Esophagus squamous epithelium (tissue), 5 donors: Measurements from ENCODE around the gene NHERF2. TPM values are rescaled to one million over a fixed set of nuclear protein-coding genes. Genes with fewer than 3 reads are reported as not detected.
A peak's percentile ranks its signal among the peaks of the same experiment; 100 is the strongest.

ENCODE experiments used
- DNase-seq: peaks from one replicate; lab custom pipeline; 2025; lab: John Stamatoyannopoulos, UW
- H3K27ac ChIP-seq, 4 donors: fragments of 200-600 bp; sonication (generic); one replicate each; pipeline ENCODE4 v1.5.1; 2016 to 2019; ENCODE audit warnings: mild to moderate bottlenecking in 1 of 4
- H3K27me3 ChIP-seq, 4 donors: fragments of 200-600 bp; sonication (generic); 1 replicate in 3 of 4; 2 replicates in 1 of 4; pipeline versions ENCODE4 v1.5.1 to v1.6.0; 2017 to 2021; ENCODE audit warnings: antibody characterized with exemption in 1 of 4
- H3K36me3 ChIP-seq, 3 donors: fragments of 200-600 bp; sonication (generic); one replicate each; pipeline ENCODE4 v1.5.1; 2016 to 2019
- H3K4me1 ChIP-seq, 3 donors: fragments of 200-600 bp; sonication (generic); one replicate each; pipeline ENCODE4 v1.5.1; 2017 to 2019
- H3K4me3 ChIP-seq, 4 donors: fragments of 200-600 bp; sonication (generic); 1 replicate in 3 of 4; 2 replicates in 1 of 4; pipeline ENCODE4 v1.5.1; 2016 to 2019; ENCODE audit warnings: mild to moderate bottlenecking in 2 of 4, moderate library complexity in 1 of 4
- H3K9me3 ChIP-seq, 3 donors: fragments of 200-600 bp; sonication (generic); one replicate each; pipeline ENCODE4 v1.5.1; 2016 to 2019
- CTCF ChIP-seq, 6 experiments: fragments of 450-650 bp in 4 of 6; fragments of 200-600 bp in 2 of 6; sonication (generic) in 2 of 6; IDR thresholded peaks; one replicate each; pipeline ENCODE4 v1.5.1; 2016 to 2019; ENCODE audit warnings: antibody characterized with exemption in 6 of 6, mild to moderate bottlenecking in 4 of 6, moderate library complexity in 4 of 6
- POLR2A ChIP-seq, 4 donors: fragments of 450-650 bp; IDR thresholded peaks; one replicate each; pipeline ENCODE4 v1.6.1; 2017; ENCODE audit warnings: antibody characterized with exemption in 4 of 4, mild to moderate bottlenecking in 4 of 4, moderate library complexity in 3 of 4
- WGBS, 2 donors: methylation state at CpG; one replicate each; pipeline ENCODE4 v1.1.5; 2018; 5-methylcytosine and 5-hydroxymethylcytosine counted together
- intact Hi-C: fragments of 100-400 bp; cut with DNase I; formaldehyde crosslinking; loops from one replicate; pipeline ENCODE4 v1.15.0; 2022
- total RNA-seq, 4 donors: library from RNA; depleted of rRNA; stranded (reverse); fragments of >200 nt; gene quantifications; one replicate each; pipeline ENCODE4 v1.1.0, GENCODE V29; 2016
- donor health status: DM: yes; HTN: yes; CAD: no.

NHERF2 gene
- total RNA-seq, 4 donors from 2014 or later: 11.6 to 31.7 (median 16.5) TPM

GRCh38 chr16:2084895-2085625 is 58.4 kb downstream of the NHERF2 start:
- TF ChIP-seq CTCF (IDR thresholded peaks at IDR 0.05) (no peak), POLR2A (IDR thresholded peaks at IDR 0.05) (no peak)
- peaks cover 13 to 87% (median 21%) of the 10 kb centered on the region in 3 donors for H3K4me1 ChIP-seq
- no peak overlapping the region for H3K4me3 ChIP-seq
- peaks cover 26 to 100% (median 29%) of the 10 kb centered on the region in 3 donors for H3K36me3 ChIP-seq
- intact Hi-C loops: no loop called here
- DNase-seq: no peak
- H3K27ac ChIP-seq: peak overlapping the region in 1 of 4 donors; percentile 2
- WGBS, 2 donors: 100% methylated on average over 2 of the region's 29 CpGs; no CpG with 5 or more reads in 1 of the 2 donors
- no peaks in the 10 kb centered on the region for H3K27me3 ChIP-seq
- no peaks in the 10 kb centered on the region for H3K9me3 ChIP-seq

- WGBS, 2 donors: 50 to 74% methylated on average over 3 to 9 of the region's 14 CpGs
- TF ChIP-seq POLR2A (IDR thresholded peaks at IDR 0.05): no peak
- TF ChIP-seq CTCF (IDR thresholded peaks at IDR 0.05): no peak
- peaks cover 19 to 93% (median 21%) of the 10 kb centered on the region in 3 donors for H3K4me1 ChIP-seq
- H3K36me3 ChIP-seq: peaks cover 31 to 100% (median 33%) of the 10 kb centered on the region in 3 donors
- H3K9me3 ChIP-seq: no peaks in the 10 kb centered on the region
- DNase-seq: no peak
- H3K27me3 ChIP-seq: no peaks in the 10 kb centered on the region
- no peak overlapping the region for H3K27ac ChIP-seq
- no peak overlapping the region for H3K4me3 ChIP-seq
- intact Hi-C loops: no loop called here
Observed at GRCh38 chr16:2085669-2086068, 59.0 kb downstream of the NHERF2 start.

- H3K4me1 ChIP-seq: peaks cover 21 to 96% (median 21%) of the 10 kb centered on the region in 3 donors
- no peak for TF ChIP-seq CTCF (IDR thresholded peaks at IDR 0.05)
- TF ChIP-seq POLR2A (IDR thresholded peaks at IDR 0.05): no peak
- H3K36me3 ChIP-seq: peaks cover 28 to 97% (median 33%) of the 10 kb centered on the region in 3 donors
- H3K9me3 ChIP-seq: no peaks in the 10 kb centered on the region
- H3K4me3 ChIP-seq: no peak overlapping the region
- no peak for DNase-seq
- peak overlapping the region in 1 of 4 donors; percentile 9 for H3K27ac ChIP-seq
- H3K27me3 ChIP-seq: no peaks in the 10 kb centered on the region
- 90% methylated on average over 6 of the region's 27 CpGs; no CpG with 5 or more reads in 1 of the 2 donors for WGBS, 2 donors
- intact Hi-C loops: no loop called here
Observed at GRCh38 chr16:2086106-2086742, 59.5 kb downstream of the NHERF2 start.

GRCh38 chr16:2086812-2087747 is 60.4 kb downstream of the NHERF2 start:
- Histone ChIP-seq H3K4me3 (no peak overlapping the region), H3K36me3 (peaks cover 28 to 97% (median 32%) of the 10 kb centered on the region in 3 donors), H3K9me3 (no peaks in the 10 kb centered on the region), H3K27ac (peak overlapping the region in 1 of 4 donors; percentile 9), H3K27me3 (no peaks in the 10 kb centered on the region), H3K4me1 (peaks cover 18 to 96% (median 24%) of the 10 kb centered on the region in 3 donors)
- no peak for DNase-seq
- intact Hi-C loops: no loop called here
- TF ChIP-seq CTCF (IDR thresholded peaks at IDR 0.05) (no peak), POLR2A (IDR thresholded peaks at IDR 0.05) (no peak)
- 64 to 70% methylated on average over 3 to 10 of the region's 30 CpGs for WGBS, 2 donors
